Testis (tissue), 3 donors: ENCODE results near the gene ACADVL. TPM values are rescaled to one million over a fixed set of nuclear protein-coding genes. Genes with fewer than 3 reads are reported as not detected.
"Not testable (repeated sequence)": the region's sequence is repeated elsewhere in the genome, so short reads cannot be mapped to it uniquely, and the experiment has no call there.

Source experiments
- DNase-seq: peaks from one replicate; pipeline ENCODE4 v3.0.0-alpha.2; 2019
- H3K27ac ChIP-seq, 2 donors: fragments of 200-600 bp; sonication (generic); one replicate each; pipeline ENCODE4 v1.5.1; 2019
- H3K27me3 ChIP-seq: fragments of 200-600 bp; sonication (generic); one replicate; pipeline ENCODE4 v1.5.1; 2019
- H3K36me3 ChIP-seq: fragments of 200-600 bp; sonication (generic); one replicate; pipeline ENCODE4 v1.5.1; 2017; ENCODE audit warnings: low read depth; ENCODE audit errors: missing control alignments
- H3K4me1 ChIP-seq: fragments of 200-600 bp; sonication (generic); one replicate; pipeline ENCODE4 v1.5.1; 2019
- H3K4me3 ChIP-seq, 2 donors: fragments of 200-600 bp; sonication (generic); one replicate each; pipeline ENCODE4 v1.5.1; 2017 to 2019
- H3K9me3 ChIP-seq: fragments of 200-600 bp; sonication (generic); one replicate; pipeline ENCODE4 v1.5.1; 2017
- CTCF ChIP-seq, 3 experiments: fragments of 450-650 bp in 2 of 3; fragments of 200-600 bp in 1 of 3; sonication (generic) in 1 of 3; IDR thresholded peaks; one replicate each; pipeline ENCODE4 v1.5.1; 2016 to 2019; ENCODE audit warnings: antibody characterized with exemption in 3 of 3, mild to moderate bottlenecking in 2 of 3, moderate library complexity in 1 of 3
- POLR2A ChIP-seq: fragments of 450-650 bp; IDR thresholded peaks from one replicate; pipeline ENCODE4 v1.6.1; 2017; ENCODE audit warnings: antibody characterized with exemption, mild to moderate bottlenecking, moderate library complexity
- WGBS, 2 donors: methylation state at CpG; one replicate each; pipeline ENCODE4 v1.1.5; 2018; 5-methylcytosine and 5-hydroxymethylcytosine counted together
- intact Hi-C: fragments of 100-400 bp; cut with DNase I; formaldehyde crosslinking; loops from one replicate; pipeline ENCODE4 v1.15.1; 2023; ENCODE audit warnings: low total_unique reads
- polyA plus RNA-seq: library from polyadenylated mRNA; stranded (reverse); fragments of 350-450 nt; fragmentation: Illumina TruSeq; extraction: RNeasy Lipid Tissue Mini Kit (QIAGEN cat#74804); gene quantifications from one replicate; pipeline ENCODE4 v1.2.3, GENCODE V29; 2014; ENCODE audit warnings: low read depth, low replicate concordance; ENCODE audit not compliant: insufficient read depth
- total RNA-seq, 2 donors: library from RNA; depleted of rRNA; stranded (reverse); fragments of >200 nt; gene quantifications; one replicate each; pipeline ENCODE4 v1.2.3, GENCODE V29; 2016

ACADVL gene
- total and polyA plus RNA-seq, 3 donors from 2014 or later = 298 to 458 (median 334) TPM

- Histone ChIP-seq H3K4me3 (peak overlapping the region; percentile 21 to 42), H3K9me3 (no peaks in the 10 kb centered on the region), H3K4me1 (peaks cover 12% of the 10 kb centered on the region), H3K36me3 (no peaks in the 10 kb centered on the region), H3K27me3 (no peaks in the 10 kb centered on the region), H3K27ac (no peak overlapping the region)
- WGBS, 2 donors = 5 to 7% methylated on average over 17 to 18 of the region's 18 CpGs
- TF ChIP-seq POLR2A (no peak), CTCF (IDR thresholded peaks at IDR 0.05) (no peak)
- intact Hi-C loops = no loop called here
- DNase-seq = no peak
Measured at GRCh38 chr17:7177954-7178477, 41.7 kb upstream of the ACADVL start.

- Histone ChIP-seq H3K36me3 (no peaks in the 10 kb centered on the region), H3K27me3 (no peaks in the 10 kb centered on the region), H3K4me1 (peaks cover 12% of the 10 kb centered on the region), H3K27ac (no peak overlapping the region), H3K4me3 (no peak overlapping the region), H3K9me3 (no peaks in the 10 kb centered on the region)
- no peak for DNase-seq
- WGBS, 2 donors = 57 to 59% methylated on average over 11 of the region's 11 CpGs
- intact Hi-C loops = no loop called here
- TF ChIP-seq POLR2A = no peak
- TF ChIP-seq CTCF (IDR thresholded peaks at IDR 0.05) = no peak
Measured at GRCh38 chr17:7178973-7179316, 40.8 kb upstream of the ACADVL start.

- intact Hi-C loops = no loop called here
- TF ChIP-seq CTCF (IDR thresholded peaks at IDR 0.05) = no peak
- TF ChIP-seq POLR2A = no peak
- Histone ChIP-seq H3K36me3 (no peaks in the 10 kb centered on the region), H3K27me3 (no peaks in the 10 kb centered on the region), H3K27ac (no peak within 1 kb of the TSS), H3K9me3 (no peaks in the 10 kb centered on the region), H3K4me3 (peak within 1 kb of the TSS; percentile 21 to 42), H3K4me1 (peaks cover 12% of the 10 kb centered on the region)
- WGBS, 2 donors = 49 to 59% methylated on average over 18 of the region's 20 CpGs
- no peak for DNase-seq
Measured at GRCh38 chr17:7179317-7180254, 40.2 kb upstream of the ACADVL start, which contains the start of gene ASGR1. Gene ASGR1 (minus strand): TSS chr17:7179370. CDS start chr17:7178563, 807 bp downstream.

GRCh38 chr17:7182101-7182500 lies 37.6 kb upstream of the ACADVL start:
- intact Hi-C loops, DNase-seq, H3K4me3 ChIP-seq, H3K4me1 ChIP-seq, H3K27me3 ChIP-seq, H3K9me3 ChIP-seq, H3K36me3 ChIP-seq, H3K27ac ChIP-seq: not testable (repeated sequence)
- WGBS, 2 donors = 96 to 100% methylated on average over 2 of the region's 2 CpGs

GRCh38 chr17:7183433-7184090 lies 36.2 kb upstream of the ACADVL start:
- no peak overlapping the region for H3K4me3 ChIP-seq
- no peak for TF ChIP-seq POLR2A
- TF ChIP-seq CTCF (IDR thresholded peaks at IDR 0.05) = no peak
- H3K9me3 ChIP-seq = no peaks in the 10 kb centered on the region
- no peaks in the 10 kb centered on the region for H3K27me3 ChIP-seq
- H3K27ac ChIP-seq = no peak overlapping the region
- WGBS, 2 donors = 83 to 87% methylated on average over 7 of the region's 7 CpGs
- no peak for DNase-seq
- H3K4me1 ChIP-seq = no peaks in the 10 kb centered on the region
- H3K36me3 ChIP-seq = no peaks in the 10 kb centered on the region
- intact Hi-C loops = no loop called here
